Renal pelvis (tissue), 3 donors: ENCODE results near the gene RNF133. TPM values are rescaled to one million over a fixed set of nuclear protein-coding genes. Genes with fewer than 3 reads are reported as not detected.

Source experiments
- polyA plus RNA-seq, 3 donors: library from polyadenylated mRNA; unstranded; fragments of 120-200 nt; gene quantifications; one replicate each; pipeline ENCODE4 v1.2.1, GENCODE V29; 2013; ENCODE audit not compliant: insufficient read length in 3 of 3

The RNF133 gene
- polyA plus RNA-seq, 3 donors, result 0.10 to 0.21 TPM; not detected in 1

Other genes starting within 250 kb of the RNF133 start
- under 1 TPM; 0.27 to 0.36 (median 0.35) TPM for gene RNF148, start 3.8 kb upstream of the RNF133 start, polyA plus RNA-seq
- gene CADPS2, start 187.3 kb upstream of the RNF133 start, polyA plus RNA-seq, result 10 to 100 TPM; 48.0 to 51.7 (median 48.4) TPM